ENCODE results near the gene GPR139. TPM values are rescaled to one million over a fixed set of nuclear protein-coding genes. Genes with fewer than 3 reads are reported as not detected.
A peak's percentile ranks its signal among the peaks of the same experiment; 100 is the strongest.

Gene GPR139
- total RNA-seq, 2 donors from 2014 or later, result not detected

DNA sequence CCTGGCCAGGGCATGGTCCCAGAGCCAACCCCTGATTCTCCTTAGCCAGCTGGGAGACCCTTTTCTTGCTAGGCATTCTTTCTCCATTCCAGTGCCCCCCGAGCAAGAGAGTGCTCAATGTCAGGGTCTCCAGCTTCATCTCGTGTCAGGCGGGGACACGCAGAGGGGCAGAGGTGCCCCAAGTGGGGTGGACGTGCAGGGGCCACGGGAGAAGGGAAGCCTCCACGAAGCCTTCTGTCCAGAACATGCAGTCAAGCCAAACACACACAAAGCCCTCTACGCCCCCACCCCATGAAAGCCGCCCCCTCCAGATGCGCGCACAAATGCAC is 852 bp downstream of the GPR139 start:
- peaks cover 8% of the 10 kb centered on the region for H3K4me1 Mint-ChIP-seq
- H3K36me3 ChIP-seq (ENCODE audit: control insufficient read depth, insufficient read depth, low read length), result no peaks in the 10 kb centered on the region
- TF ChIP-seq, protein P1, sequence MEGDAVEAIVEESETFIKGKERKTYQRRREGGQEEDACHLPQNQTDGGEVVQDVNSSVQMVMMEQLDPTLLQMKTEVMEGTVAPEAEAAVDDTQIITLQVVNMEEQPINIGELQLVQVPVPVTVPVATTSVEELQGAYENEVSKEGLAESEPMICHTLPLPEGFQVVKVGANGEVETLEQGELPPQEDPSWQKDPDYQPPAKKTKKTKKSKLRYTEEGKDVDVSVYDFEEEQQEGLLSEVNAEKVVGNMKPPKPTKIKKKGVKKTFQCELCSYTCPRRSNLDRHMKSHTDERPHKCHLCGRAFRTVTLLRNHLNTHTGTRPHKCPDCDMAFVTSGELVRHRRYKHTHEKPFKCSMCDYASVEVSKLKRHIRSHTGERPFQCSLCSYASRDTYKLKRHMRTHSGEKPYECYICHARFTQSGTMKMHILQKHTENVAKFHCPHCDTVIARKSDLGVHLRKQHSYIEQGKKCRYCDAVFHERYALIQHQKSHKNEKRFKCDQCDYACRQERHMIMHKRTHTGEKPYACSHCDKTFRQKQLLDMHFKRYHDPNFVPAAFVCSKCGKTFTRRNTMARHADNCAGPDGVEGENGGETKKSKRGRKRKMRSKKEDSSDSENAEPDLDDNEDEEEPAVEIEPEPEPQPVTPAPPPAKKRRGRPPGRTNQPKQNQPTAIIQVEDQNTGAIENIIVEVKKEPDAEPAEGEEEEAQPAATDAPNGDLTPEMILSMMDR (conservative IDR thresholded peaks at IDR 0.05), result no peak
- DNase-seq, result no peak
- WGBS, 2 experiments (ENCODE audit: insufficient coverage in 1 of 2, insufficient read length in 1 of 2), result 28 to 40% methylated on average over 2 to 11 of the region's 11 CpGs
- peak overlapping the region; percentile 51 for H3K4me3 Mint-ChIP-seq
- H3K4me1 ChIP-seq (ENCODE audit: control insufficient read depth, insufficient read depth, low read length), result no peaks in the 10 kb centered on the region
- no peak overlapping the region for H3K9ac ChIP-seq (ENCODE audit: extremely low read depth, low read length, poor library complexity, severe bottlenecking)
- H3K9me3 ChIP-seq (ENCODE audit: control insufficient read depth, low read length), result no peaks in the 10 kb centered on the region
- no peak overlapping the region for H3K27ac ChIP-seq (ENCODE audit: low read depth, low read length)
- no peaks in the 10 kb centered on the region for H3K36me3 Mint-ChIP-seq (ENCODE audit: low read depth)
- peaks cover 8% of the 10 kb centered on the region for H3K9me3 Mint-ChIP-seq
- peak overlapping the region; percentile 77 for H3K4me3 ChIP-seq (ENCODE audit: low read length)
- H3K27ac Mint-ChIP-seq, result no peak overlapping the region
- peaks cover 75% of the 10 kb centered on the region for H3K27me3 Mint-ChIP-seq (ENCODE audit: insufficient read depth)
- peaks cover 71% of the 10 kb centered on the region for H3K27me3 ChIP-seq (ENCODE audit: control insufficient read depth, insufficient read depth, low read length, poor library complexity, severe bottlenecking)

GRCh38 chr16:20072146-20072873 is 1.4 kb downstream of the GPR139 start:
- Histone ChIP-seq H3K36me3 (ENCODE audit: control insufficient read depth, insufficient read depth, low read length) (no peaks in the 10 kb centered on the region), H3K4me1 (ENCODE audit: control insufficient read depth, insufficient read depth, low read length) (no peaks in the 10 kb centered on the region), H3K9ac (ENCODE audit: extremely low read depth, low read length, poor library complexity, severe bottlenecking) (no peak overlapping the region), H3K4me3 (ENCODE audit: low read length) (no peak overlapping the region), H3K27ac (ENCODE audit: low read depth, low read length) (no peak overlapping the region), H3K27me3 (ENCODE audit: control insufficient read depth, insufficient read depth, low read length, poor library complexity, severe bottlenecking) (peaks cover 71% of the 10 kb centered on the region), H3K9me3 (ENCODE audit: control insufficient read depth, low read length) (no peaks in the 10 kb centered on the region)
- H3K4me1 Mint-ChIP-seq, result peaks cover 8% of the 10 kb centered on the region
- peaks cover 10% of the 10 kb centered on the region for H3K9me3 Mint-ChIP-seq
- no peak overlapping the region for H3K27ac Mint-ChIP-seq
- H3K27me3 Mint-ChIP-seq (ENCODE audit: insufficient read depth), result peaks cover 75% of the 10 kb centered on the region
- no peaks in the 10 kb centered on the region for H3K36me3 Mint-ChIP-seq (ENCODE audit: low read depth)
- DNase-seq, result no peak
- TF ChIP-seq, protein P1 (conservative IDR thresholded peaks at IDR 0.05), result no peak
- peak overlapping the region; percentile 51 for H3K4me3 Mint-ChIP-seq
- WGBS, 2 experiments (ENCODE audit: insufficient coverage in 1 of 2, insufficient read length in 1 of 2), result 76% methylated on average over 6 to 11 of the region's 11 CpGs

- H3K4me1 ChIP-seq (ENCODE audit: control insufficient read depth, insufficient read depth, low read length), result no peaks in the 10 kb centered on the region
- TF ChIP-seq, protein P1 (conservative IDR thresholded peaks at IDR 0.05), result no peak
- Mint-ChIP-seq H3K27me3 (ENCODE audit: insufficient read depth) (peaks cover 15% of the 10 kb centered on the region), H3K27ac (no peak overlapping the region), H3K4me1 (no peaks in the 10 kb centered on the region), H3K4me3 (no peak overlapping the region), H3K9me3 (peaks cover 10% of the 10 kb centered on the region), H3K36me3 (ENCODE audit: low read depth) (no peaks in the 10 kb centered on the region)
- no peak overlapping the region for H3K4me3 ChIP-seq (ENCODE audit: low read length)
- DNase-seq, result no peak
- 91 to 100% methylated on average over 1 to 2 of the region's 2 CpGs for WGBS, 2 experiments (ENCODE audit: insufficient coverage in 1 of 2, insufficient read length in 1 of 2)
- H3K36me3 ChIP-seq (ENCODE audit: control insufficient read depth, insufficient read depth, low read length), result no peaks in the 10 kb centered on the region
- H3K27ac ChIP-seq (ENCODE audit: low read depth, low read length), result no peak overlapping the region
- no peaks in the 10 kb centered on the region for H3K9me3 ChIP-seq (ENCODE audit: control insufficient read depth, low read length)
- H3K9ac ChIP-seq (ENCODE audit: extremely low read depth, low read length, poor library complexity, severe bottlenecking), result no peak overlapping the region
- H3K27me3 ChIP-seq (ENCODE audit: control insufficient read depth, insufficient read depth, low read length, poor library complexity, severe bottlenecking), result peaks cover 7% of the 10 kb centered on the region
These were observed 8.8 kb downstream of the GPR139 start for GRCh38 chr16:20064931-20065330.

All from endodermal cell (in vitro differentiated cells).